Measurements from ENCODE around the gene LRRTM2. TPM values are rescaled to one million over a fixed set of nuclear protein-coding genes. Genes with fewer than 3 reads are reported as not detected.

LRRTM2 gene
- total and polyA plus RNA-seq, 2 donors (not counting 3 experiments of a cell fraction or from before 2014, with no cell fraction given) = 0.06 to 0.20 TPM

DNA sequence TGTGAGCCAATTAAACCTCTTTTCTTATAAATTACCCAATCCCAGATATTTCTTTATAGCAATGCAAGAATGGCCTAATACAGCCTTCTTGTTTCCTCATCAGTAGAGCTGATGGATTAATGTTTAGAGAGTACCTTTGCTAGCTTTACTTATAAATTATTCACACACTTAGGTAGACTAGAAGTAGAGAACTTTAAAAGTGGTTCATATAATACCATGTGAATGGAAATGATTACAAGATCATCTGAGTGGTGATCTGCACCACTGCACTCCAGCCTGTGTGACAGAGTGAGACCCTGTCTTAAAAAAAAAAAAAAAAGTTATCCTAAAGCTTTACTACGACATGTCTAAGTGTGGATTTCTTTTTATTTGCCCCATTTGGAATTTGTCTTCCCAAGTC is 23.2 kb upstream of the LRRTM2 start:
- H3K9me3 ChIP-seq (replicated peaks; ENCODE audit: control insufficient read depth, insufficient read depth, low read length) = no peaks in the 10 kb centered on the region
- H3K79me2 ChIP-seq (ENCODE audit: control insufficient read depth, insufficient read depth, low read length) = peaks cover 5% of the 10 kb centered on the region
- intact Hi-C loops (cut with micrococcal nuclease) (no loop called here), dilution Hi-C loops (cut with MboI; ENCODE audit: extremely low pct_ligation_motif_present, low sequenced_read_pairs) (no loop called here)
- no peak overlapping the region for H3K4me2 ChIP-seq (ENCODE audit: insufficient read depth, low read length)
- peaks cover 2 to 4% of the 10 kb centered on the region in 2 experiments for H3K36me3 ChIP-seq (ENCODE audit: control insufficient read depth in 2 of 2, extremely low read depth in 1 of 2, insufficient read depth in 2 of 2, low read length in 2 of 2)
- peaks cover 42% of the 10 kb centered on the region for H3K4me1 ChIP-seq (ENCODE audit: control insufficient read depth, extremely low read depth, insufficient read depth, low read length)
- H3K9me1 ChIP-seq (replicated peaks; ENCODE audit: control insufficient read depth, extremely low read depth, insufficient read depth, low read length) = no peaks in the 10 kb centered on the region
- H3K27ac ChIP-seq (ENCODE audit: insufficient read depth, low read depth, low read length) = no peak overlapping the region
- no peak for DNase-seq (ENCODE audit: low read depth, low spot score)
- ChIA-PET CTCF (interaction anchor here (1.0 to 1.4 kb wide), 3 partner anchors 13 to 108 kb away, joined by 3 to 6 read pairs (median 4); no protein-coding TSS in a partner anchor), POLR2A (no interaction called here)
- H2AFZ ChIP-seq (ENCODE audit: low read depth, low read length) = no peak overlapping the region
- no peak for TF ChIP-seq POLR2AphosphoS5 (IDR thresholded peaks at IDR 0.05; ENCODE audit: insufficient read depth, low read depth, low read length)
- no peak for TF ChIP-seq JUN (IDR thresholded peaks at IDR 0.05; ENCODE audit: borderline replicate concordance, insufficient read depth, insufficient read length, low read depth)
- TF ChIP-seq FOS (IDR thresholded peaks at IDR 0.05; ENCODE audit: borderline replicate concordance, insufficient read depth, low read length) = no peak
- no peak for TF ChIP-seq GATA2 (IDR thresholded peaks at IDR 0.05; ENCODE audit: insufficient read depth, insufficient read length, low read depth, low read length)
- TF ChIP-seq, protein P1, sequence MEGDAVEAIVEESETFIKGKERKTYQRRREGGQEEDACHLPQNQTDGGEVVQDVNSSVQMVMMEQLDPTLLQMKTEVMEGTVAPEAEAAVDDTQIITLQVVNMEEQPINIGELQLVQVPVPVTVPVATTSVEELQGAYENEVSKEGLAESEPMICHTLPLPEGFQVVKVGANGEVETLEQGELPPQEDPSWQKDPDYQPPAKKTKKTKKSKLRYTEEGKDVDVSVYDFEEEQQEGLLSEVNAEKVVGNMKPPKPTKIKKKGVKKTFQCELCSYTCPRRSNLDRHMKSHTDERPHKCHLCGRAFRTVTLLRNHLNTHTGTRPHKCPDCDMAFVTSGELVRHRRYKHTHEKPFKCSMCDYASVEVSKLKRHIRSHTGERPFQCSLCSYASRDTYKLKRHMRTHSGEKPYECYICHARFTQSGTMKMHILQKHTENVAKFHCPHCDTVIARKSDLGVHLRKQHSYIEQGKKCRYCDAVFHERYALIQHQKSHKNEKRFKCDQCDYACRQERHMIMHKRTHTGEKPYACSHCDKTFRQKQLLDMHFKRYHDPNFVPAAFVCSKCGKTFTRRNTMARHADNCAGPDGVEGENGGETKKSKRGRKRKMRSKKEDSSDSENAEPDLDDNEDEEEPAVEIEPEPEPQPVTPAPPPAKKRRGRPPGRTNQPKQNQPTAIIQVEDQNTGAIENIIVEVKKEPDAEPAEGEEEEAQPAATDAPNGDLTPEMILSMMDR (IDR thresholded peaks at IDR 0.05; ENCODE audit: extremely low read depth in 1 of 2, insufficient read depth in 1 of 2, low read depth in 1 of 2, low read length in 2 of 2) = no peak
- no peak for TF ChIP-seq EZH2 (IDR thresholded peaks at IDR 0.05; ENCODE audit: borderline replicate concordance, low read depth, low read length, severe bottlenecking)
- no peak for TF ChIP-seq MYC (IDR thresholded peaks at IDR 0.05; ENCODE audit: low read depth, low read length)
- no peak for TF ChIP-seq POLR2A (IDR thresholded peaks at IDR 0.05; ENCODE audit: low read depth, low read length)
- TF ChIP-seq, protein P2, sequence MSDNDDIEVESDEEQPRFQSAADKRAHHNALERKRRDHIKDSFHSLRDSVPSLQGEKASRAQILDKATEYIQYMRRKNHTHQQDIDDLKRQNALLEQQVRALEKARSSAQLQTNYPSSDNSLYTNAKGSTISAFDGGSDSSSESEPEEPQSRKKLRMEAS (IDR thresholded peaks at IDR 0.05; ENCODE audit: insufficient read depth, insufficient read length) = no peak
- no peak for FAIRE-seq
- no peak overlapping the region for H3K9ac ChIP-seq (replicated peaks; ENCODE audit: extremely low read depth, insufficient read depth, low read length)
- H4K20me1 ChIP-seq (replicated peaks; ENCODE audit: control insufficient read depth, extremely low read depth, insufficient read depth, low read length) = peaks cover 4% of the 10 kb centered on the region
- H3K4me3 ChIP-seq (replicated peaks in 1 of 3; ENCODE audit: insufficient read depth in 1 of 3, low read depth in 1 of 3, low read length in 3 of 3) = no peak overlapping the region
- no peaks in the 10 kb centered on the region for H3K27me3 ChIP-seq (ENCODE audit: control insufficient read depth in 2 of 2, insufficient read depth in 2 of 2, low read length in 2 of 2)
- no TSS peak for BruUV-seq (replicated peaks)

All from endothelial cell of umbilical vein (primary cell).